Mesenteric fat pad (tissue), 1 donor: ENCODE results near the gene FOXN3. TPM values are rescaled to one million over a fixed set of nuclear protein-coding genes. Genes with fewer than 3 reads are reported as not detected.
"Not testable (repeated sequence)": the region's sequence is repeated elsewhere in the genome, so short reads cannot be mapped to it uniquely, and the experiment has no call there.

ENCODE experiments used
- DNase-seq: peaks from one replicate; pipeline ENCODE4 v3.0.0-alpha.2; 2020; ENCODE audit warnings: low spot score
- total RNA-seq: library from RNA; stranded (reverse); fragmentation: NEBNext Ultra II Directional; extraction: Animal tissue kit (Norgen Biotek cat#: 25700); gene quantifications from one replicate; pipeline ENCODE4 v1.2.1, GENCODE V29; 2021
- donor health status: DM: yes; HTN: yes; CAD: no.

FOXN3 gene
- total RNA-seq, 1 donor from 2014 or later = 136 TPM

DNA sequence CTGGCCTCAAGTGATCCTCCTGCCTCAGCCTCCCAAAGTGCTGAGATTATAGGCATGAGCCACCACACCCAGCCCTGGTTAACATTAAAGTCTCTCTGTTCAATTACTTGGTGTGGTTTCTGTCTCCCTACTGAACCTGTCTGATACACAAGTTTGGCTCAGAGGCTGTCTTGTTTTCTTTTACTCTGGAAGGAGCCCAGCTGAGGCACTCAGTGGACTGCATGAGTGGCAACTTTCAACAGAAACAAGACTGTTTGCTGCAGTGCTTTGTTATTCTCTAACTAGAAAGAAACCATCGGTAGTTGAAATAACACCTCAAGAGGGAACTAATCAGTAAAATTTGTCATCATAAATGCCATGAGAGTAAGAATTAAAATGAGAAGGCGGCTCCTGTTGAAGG lies 238.7 kb downstream of the FOXN3 start:
- DNase-seq = no peak

DNA sequence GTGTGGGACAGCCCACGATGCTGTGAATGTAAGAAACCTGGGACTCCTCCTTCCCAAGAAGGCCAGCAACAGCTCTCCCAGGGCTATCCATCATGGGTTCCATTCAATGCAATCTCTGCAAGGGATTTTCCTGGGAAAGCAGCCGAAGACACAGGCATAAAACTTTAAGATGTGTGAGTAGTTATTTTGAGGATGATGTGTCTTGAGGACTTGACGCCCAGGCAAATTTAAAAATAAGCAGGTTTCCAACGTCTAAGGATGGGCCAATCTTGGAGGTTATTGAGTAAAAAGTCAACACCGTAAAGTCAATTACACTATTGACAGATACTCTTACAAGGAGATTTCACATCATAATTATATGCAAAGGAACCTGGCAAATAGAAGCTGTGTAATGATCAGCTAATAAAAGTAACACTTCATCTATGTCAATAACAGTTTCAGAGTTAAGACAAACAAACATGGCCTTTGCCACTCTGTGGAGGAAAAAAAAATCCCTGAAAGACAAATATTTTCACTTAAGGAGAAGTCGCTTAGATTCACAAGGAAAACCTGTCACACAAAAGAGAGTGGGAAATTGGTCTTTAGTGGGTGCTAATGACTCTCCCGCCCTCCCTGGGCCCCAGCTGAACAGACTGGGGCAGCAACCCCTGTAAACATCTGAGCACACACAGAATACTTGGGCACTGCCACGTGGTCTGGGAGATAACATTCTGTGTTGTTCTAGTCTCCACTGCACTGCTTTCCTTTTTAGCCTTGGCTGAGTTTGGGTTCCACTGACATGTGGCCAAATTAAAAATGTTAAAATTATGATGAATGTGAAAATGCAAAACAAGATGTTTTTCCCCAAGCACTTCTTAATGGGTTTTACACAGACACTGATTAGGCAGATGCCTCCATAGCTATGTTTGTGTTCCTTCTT lies 240.9 kb downstream of the FOXN3 start:
- no peak for DNase-seq

DNA sequence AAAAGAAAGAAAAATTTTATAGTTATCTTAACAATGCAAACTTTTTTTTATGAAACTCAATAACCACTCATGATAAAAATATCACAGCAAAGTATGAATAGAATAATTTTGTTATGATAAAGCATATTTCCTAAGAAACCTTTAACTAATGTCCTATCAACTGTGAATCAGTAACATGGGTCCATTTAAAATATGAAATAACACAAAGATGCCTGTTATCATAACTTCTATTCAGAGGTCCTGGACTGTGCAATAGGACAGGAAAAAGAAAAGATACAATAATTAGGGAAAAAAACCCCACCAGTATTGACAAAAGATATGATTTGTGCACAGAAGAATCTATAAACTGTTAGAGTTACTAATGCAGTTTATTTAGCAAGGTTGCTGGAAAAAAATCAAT lies 245.4 kb downstream of the FOXN3 start:
- no peak for DNase-seq

DNA sequence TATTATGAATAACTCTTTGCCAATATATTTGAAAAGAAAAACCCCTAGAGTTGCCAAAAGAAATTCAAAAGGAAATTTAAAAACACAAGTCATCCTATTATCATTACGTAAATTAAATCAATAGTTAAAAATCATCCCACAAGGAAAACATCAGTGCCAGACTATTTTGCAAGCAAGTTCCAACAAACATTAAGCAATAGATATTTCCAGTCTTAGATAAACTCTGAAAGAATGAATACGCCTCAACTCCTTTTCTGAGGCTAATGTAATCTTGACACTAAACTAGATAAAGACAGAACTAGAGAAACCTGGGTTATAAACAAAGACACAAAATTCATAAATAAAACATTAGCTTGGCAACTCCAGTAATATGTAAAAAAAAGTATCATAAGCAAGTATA lies 245.9 kb downstream of the FOXN3 start:
- DNase-seq = no peak

DNA sequence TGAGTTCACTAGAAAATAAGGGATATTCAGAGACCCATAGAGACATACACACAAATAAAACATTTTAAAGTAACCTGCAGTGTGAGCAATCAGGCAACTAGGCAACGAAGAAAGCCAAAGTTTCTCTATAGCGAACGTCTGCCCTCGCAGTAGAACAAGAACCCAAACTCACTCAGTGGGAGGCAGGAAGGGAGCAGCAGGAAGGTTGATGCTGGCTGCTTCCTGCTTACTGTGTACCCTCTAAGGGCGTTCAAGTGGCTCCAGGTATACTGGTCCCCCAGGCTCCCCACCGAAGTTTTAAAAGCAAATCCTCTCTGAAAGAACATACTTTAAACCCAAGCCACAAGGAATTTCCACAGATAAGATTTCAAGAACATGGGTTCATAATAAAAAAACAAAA lies 249.3 kb downstream of the FOXN3 start:
- DNase-seq = no peak

DNA sequence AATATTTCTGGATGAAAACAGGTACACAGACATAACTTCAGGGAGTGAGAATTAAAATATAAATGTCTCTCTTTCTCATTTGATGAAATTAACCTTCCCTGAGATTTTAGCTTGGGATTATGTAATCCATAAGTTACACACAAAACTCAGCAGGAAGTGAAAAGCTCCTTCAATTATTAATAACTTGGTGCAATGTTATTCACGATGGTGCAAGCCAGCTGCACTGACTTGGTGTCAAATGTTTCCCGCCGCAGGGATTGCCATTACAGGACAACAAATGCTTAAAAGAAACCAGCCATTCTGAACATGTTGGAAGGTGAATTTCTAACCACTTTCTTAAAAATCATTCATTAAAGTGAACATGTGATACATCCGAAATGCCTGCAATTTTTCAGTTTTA lies 250.4 kb downstream of the FOXN3 start:
- no peak for DNase-seq

DNA sequence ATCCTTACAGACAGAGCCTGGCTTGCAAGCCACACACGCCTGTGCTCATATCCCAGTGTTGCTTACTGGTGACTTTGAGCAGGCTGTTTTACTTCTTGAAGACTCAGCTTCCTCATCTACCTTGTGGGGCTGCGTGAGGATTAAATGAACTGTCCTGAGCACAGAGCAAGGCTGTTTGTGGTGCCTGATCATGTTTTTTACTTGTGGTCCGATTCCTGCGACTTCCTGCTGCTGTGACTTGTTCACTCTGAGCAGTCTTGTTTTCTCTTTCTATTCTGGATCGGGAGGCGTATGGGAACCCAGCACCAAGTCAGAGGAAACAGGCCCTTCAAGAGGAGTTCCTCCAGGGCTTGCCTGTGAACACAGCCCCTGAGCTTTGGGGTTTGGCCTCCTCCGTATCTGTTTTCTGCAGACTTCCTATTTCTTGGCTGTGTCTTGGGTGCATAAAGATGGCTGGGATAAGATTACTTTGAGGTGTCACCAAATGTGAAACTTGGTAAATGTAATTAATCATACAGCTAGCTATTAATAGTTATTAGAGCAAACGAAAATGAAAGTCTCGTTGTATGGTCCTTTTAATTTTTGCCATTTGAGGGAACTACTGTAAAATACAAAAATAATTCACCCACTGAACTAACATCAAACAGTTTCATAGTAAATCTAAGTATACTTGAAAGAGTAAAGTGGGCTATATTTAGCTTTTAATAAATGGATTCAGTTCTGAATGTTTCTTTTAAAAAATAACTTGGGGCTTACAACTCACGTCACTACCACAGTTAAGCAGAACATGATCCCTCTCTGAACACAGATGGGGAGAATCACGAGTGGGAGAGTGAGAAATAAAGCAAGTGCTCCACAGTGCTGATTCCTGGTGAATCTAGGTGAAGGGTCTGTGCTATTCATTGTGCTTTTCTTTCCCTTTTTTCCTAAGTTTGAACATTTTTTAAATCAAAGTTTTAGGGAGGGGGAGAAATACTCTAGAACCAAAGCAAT lies 251.5 kb downstream of the FOXN3 start:
- DNase-seq = no peak

DNA sequence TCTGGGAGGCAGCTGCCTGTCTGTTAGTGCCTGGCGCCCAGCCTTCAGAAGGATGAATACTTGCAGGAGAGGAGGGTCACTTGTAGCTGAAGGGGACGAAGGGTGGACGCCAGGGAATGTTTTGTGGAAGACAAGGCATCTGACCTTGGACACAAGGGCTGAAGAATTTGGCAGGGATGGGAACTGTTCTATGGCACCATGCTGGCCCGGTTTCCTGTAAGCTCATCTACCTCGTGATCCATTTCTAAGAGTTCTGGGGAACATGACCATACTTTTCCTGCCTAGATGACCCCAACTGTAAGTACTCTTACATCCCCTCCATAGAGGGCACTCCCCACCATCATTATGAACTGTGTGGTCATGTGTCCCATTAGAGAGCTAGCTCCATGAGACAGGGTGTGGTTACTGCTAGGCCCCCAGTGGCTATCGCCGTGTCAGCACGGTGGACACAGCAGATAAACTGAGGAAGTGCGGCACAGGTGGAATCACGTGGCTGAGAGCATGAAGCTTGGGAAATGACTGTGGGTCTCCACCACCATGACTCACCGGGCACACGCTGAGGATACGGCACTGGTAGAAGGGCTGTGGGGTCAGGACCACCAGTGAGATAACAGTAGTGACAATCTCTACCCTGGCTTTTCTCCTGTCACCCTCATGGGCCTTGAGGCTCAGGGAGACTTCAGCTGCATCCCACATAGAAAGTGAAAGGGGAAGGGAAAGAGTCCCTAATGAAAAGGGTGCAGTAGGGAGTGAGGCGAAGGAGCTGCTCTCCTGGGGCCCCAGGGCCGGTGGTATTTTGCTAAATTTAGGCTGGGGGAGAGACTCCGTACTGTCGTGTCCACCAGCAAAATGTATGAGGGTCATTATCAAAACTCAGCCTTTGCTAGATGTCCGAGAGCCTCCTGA lies 252.6 kb downstream of the FOXN3 start:
- no peak for DNase-seq

DNA sequence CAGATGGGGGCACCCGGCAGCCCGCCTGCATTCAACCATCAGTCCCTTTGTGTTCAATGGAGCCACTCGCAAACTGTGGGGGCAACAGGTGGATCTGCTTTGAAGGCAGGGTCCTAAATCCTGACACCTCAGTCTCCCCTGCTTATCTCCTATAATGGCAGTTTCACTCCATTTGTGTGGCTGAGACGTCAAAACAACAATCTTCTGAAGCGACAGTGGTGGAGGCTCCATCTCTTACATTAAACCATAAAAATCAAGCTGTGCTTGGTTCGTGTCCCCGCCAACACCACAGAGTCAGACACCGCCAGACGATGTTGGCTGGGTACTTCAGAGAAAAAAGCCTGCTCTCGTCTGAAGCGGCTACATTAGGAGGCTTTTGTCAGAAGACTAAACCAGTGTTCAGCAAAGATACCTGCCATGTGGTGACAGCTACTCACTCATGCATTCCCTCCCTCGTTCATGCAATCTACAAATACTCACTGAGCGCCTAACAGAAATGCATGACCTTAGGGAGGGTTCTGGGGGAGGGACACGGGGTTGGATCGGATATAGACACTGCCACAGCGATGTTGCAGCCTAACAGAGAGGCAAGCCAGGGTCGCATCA lies 253.9 kb downstream of the FOXN3 start:
- no peak for DNase-seq

DNA sequence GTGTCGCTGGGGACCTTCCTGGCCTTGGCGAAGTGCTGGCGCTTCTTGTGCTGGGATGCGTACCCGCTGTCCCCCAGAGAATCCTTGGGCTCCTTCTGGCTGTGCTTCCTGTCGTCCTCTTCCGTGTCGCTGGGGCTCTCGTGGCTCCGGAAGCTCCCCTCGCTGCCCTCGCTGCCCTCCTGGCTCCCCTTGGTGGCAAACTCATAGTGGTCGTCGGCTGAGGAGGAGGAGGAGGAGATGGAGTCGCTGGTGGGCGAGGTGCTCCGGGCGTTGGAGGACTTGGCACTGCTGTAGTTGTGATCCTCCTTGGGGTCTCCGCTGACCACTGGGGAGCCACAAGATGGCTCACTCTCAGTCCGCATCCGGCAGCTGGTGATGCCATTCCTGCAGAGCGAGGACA lies 254.4 kb downstream of the FOXN3 start:
- DNase-seq = no peak

DNA sequence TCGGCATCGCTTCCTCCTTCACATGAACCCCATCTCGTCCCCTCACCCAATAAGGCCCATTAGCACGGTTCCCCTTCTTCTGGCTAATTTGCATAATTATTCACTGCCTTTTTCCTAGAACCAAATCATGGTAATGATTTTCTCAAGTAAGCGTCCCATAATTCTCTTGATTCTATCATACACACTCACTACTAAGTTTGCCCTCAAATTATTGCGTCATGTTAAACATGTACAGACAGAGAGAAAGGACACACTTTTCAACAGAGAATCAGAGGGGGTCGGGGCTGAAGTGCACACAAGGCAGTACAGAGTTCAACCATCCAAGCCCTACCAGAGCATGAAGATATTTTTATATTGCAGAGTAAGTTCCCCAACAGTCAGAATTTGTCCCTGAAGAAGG lies 256.6 kb downstream of the FOXN3 start:
- DNase-seq = no peak

DNA sequence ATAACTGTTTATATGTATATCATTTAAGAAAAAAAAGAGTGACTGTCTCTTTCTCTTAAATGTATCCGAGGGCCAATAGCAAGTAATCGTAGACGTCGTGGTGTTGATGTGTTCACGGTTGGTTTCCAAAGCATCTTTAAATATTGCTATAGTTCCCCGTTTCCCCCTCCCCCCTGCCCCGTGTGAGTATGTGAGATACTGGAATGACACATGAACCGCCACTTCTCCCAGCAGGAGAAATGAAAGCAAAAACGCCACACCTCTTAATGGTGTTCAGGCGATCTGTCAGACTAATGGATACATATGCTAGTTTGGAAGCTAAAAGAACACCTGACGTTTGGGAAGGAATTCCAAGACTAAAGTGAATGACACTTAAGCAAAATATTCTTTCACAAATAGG lies 258.3 kb downstream of the FOXN3 start:
- no peak for DNase-seq

DNA sequence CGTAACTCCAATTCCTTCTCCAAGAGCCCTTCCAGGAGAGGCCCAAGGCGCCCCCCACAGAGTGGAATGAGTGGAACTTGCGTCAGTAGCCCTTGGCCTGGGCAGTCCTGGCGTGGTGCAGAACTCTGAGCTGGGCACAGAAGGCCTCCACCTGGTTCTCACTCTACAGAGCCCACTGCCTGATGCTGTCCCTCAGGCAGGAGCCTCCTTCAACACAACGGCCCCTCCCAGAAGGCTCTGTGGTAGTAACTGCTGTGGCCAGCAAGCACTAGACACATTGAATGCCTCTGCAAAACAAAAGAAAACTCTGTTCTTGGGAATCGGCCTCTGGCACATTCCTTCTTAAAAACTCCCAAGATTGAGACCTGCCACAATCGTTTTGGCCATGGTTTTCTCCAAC lies 258.9 kb downstream of the FOXN3 start:
- DNase-seq = not testable (repeated sequence)

DNA sequence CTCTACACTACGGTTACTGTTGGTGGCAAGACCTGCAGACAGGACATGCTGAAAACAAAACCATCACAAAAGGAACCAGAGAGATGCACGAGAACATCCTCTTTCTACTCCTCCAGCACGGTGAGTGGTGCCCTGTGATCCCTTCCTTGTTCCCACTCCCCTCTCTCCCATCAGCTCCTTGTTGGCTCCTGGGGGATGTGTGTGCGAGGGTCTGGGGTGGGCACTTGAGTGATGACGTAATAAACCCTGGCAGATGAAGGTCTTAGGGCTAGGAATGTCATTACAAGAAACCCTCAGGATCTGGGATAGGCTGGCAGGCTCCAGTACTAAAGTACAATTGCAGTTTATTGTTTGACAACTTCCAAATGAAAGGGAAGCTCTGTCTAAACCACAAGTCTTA lies 261.5 kb downstream of the FOXN3 start:
- no peak for DNase-seq

DNA sequence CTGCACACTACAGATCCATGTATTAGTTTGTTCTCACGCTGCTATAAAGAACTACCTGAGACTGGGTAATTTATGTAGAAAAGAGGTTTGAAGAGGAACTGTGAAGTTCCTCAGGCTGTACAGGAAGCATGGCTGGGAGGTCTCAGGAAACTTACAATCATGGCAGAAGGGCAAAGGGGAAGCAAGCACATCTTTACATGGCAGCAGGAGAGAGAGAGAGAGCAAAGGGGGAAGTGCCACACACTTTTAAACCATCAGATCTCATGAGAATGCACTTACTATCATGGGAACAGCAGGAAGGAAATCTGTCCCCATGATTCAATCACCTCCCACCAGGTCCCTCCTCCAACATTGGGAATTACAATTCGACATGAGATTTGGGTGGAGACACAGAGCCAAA lies 265.3 kb downstream of the FOXN3 start:
- DNase-seq = not testable (repeated sequence)

DNA sequence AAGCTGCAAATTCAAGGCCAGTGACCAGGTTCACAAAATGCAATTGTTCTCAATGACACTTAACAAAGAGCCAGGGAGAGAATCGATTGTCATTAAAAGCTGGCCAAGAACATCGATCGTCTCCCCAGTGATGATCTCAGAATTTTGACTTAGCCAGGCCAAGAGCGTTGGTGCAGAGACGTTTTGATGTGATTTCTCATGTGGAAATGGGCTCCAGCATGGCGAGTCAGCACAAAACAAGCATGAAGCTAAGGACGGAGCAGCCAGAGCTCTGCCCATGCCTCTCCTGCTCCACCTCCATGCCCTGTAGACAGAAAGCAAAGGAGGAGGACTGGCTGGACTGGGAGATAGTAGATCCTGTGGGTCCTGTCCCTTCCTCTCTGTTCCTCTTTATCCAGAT lies 270.8 kb downstream of the FOXN3 start:
- DNase-seq = no peak

DNA sequence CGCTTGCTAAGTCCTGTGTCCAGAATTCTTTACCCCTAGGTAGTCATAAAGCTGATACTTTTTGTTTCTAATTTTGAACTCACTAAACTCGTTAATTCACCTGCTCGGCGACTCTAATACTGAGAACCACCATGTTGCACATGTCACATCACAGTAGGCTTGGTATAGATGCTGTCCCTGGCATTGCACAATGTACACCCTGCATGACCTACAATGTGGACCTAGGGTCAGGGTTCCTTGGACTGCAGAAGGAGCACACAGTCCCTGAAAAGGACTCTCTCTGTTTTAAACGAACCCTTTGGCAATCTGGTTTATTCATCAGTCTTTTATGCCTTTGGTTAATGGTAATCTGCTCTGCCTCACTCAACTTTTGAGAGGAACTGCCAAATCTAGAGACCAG lies 272.4 kb downstream of the FOXN3 start:
- no peak for DNase-seq

DNA sequence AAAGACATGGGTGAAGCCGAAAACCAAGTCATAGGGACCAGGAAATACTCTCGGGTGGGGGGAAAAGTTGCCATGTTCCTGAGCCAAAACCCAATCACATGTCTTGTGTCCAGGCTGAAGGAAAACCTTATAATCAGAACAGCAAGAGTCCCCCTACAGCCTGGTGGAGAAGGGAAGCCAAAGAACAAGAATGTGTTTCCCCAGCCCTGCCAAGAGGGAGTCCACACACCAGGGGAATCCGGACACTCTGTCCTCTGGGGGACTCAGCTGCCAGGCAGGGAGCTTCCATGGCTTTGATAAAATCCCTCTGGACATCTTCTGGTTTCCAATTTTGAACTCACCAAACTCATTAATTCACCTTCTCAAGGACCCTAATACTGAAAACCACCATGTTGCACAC lies 273.0 kb downstream of the FOXN3 start:
- no peak for DNase-seq

DNA sequence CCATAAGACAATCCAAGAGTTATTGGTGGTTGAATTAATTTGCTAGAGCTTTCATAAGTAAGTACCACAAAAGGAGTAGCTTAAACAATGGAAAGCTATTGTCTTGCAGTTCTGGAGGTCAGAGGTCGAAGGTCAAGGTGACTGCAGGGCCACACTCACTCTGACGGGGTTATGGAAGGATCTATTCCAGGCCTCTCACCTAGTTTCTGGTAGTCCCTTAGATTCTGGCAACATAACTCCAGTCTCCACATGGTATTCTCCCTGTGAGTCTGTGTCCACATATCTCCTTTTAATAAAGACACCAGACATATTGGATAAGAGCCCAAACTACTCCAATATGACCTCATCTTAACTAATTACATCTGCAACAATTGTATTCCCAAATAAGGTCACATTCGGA lies 273.4 kb downstream of the FOXN3 start:
- no peak for DNase-seq

DNA sequence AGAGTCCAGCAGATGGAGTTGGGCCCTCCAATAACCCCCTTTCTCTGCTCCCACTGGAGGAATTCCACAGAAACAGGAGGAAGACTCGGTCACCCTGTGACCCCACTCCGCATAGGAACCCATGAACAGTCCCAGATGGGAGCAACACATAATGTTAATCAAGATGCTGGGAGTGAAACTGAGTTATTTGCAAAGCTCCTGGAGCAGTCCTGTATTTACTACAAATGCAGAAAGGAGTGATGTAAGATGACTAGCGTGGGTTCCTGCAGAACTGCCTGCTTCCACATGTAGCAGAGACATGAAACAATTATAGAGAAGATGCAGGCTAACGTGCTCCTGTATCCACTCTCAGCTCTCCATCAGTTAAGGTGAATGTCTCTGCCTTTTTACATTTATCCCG lies 274.7 kb downstream of the FOXN3 start:
- no peak for DNase-seq

DNA sequence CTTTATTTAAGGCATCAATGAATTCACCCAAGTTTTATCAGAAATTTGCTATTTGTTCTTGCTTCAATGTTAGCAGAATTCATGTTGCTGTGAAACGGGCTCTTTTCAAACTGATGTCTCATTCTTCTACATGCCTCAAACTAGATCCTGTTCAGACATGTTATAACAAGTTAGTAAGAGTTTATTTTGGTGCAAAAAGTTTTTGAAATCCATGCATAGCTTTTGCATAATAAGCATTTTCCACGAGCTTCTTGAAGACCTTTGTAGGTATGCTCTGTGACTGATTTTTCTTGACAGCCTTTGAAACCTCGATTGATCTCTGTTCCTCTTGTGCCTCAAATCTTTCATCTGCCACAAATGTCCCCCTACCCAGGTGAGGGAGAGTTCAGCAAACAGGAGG lies 275.2 kb downstream of the FOXN3 start:
- DNase-seq = no peak
